Erythroblast (primary cell): ENCODE data around the gene H2AZ2.

ENCODE experiments used
- GATA1 ChIP-seq: IDR thresholded peaks from 2 replicates; pipeline ENCODE4 v1.6.1; 2011; ENCODE audit warnings: low read depth, mild to moderate bottlenecking, control low read depth, low read length, moderate library complexity
- POLR2A ChIP-seq: IDR thresholded peaks from 2 replicates; pipeline ENCODE4 v1.6.1; 2011; ENCODE audit warnings: mild to moderate bottlenecking, low read length

GRCh38 chr7:44787041-44787440, 60.8 kb downstream of the H2AZ2 start:
- TF ChIP-seq GATA1: no peak
- no peak for TF ChIP-seq POLR2A
